Stimulated activated CD4-positive, alpha-beta T cell treated with anti-CD3 and anti-CD28 coated beads, Interleukin-1b, Interleukin-23, amount 100 ng/mL, for 48 hours (primary cell): ENCODE data around the gene ARL9.
A peak's percentile ranks its signal among the peaks of the same experiment; 100 is the strongest.

Experiments
- DNase-seq: peaks from one replicate; pipeline ENCODE4 v3.0.0-alpha.2; 2020

The ARL9 gene

GRCh38 chr4:56531823-56532222 is 26.2 kb downstream of the ARL9 start:
- no peak for DNase-seq

GRCh38 chr4:56532239-56532638 is 26.6 kb downstream of the ARL9 start:
- no peak for DNase-seq

GRCh38 chr4:56535915-56536314 is 30.3 kb downstream of the ARL9 start:
- DNase-seq = no peak

- DNase-seq = no peak
Observed at GRCh38 chr4:56537147-56537546, 31.6 kb downstream of the ARL9 start.

- DNase-seq = no peak
Observed at GRCh38 chr4:56540826-56541225, 35.2 kb downstream of the ARL9 start.

GRCh38 chr4:56544573-56545131 is 39.1 kb downstream of the ARL9 start:
- peak; percentile 82 for DNase-seq

GRCh38 chr4:56550642-56551041 is 45.1 kb downstream of the ARL9 start:
- DNase-seq = no peak

- DNase-seq = no peak
Observed at GRCh38 chr4:56551516-56551915, 45.9 kb downstream of the ARL9 start.

GRCh38 chr4:56552273-56552672 is 46.7 kb downstream of the ARL9 start:
- DNase-seq = no peak

GRCh38 chr4:56570041-56570440 is 64.5 kb downstream of the ARL9 start:
- no peak for DNase-seq
